Glomerular endothelial cell (primary cell): ENCODE results near the gene PTPRN2. TPM values are rescaled to one million over a fixed set of nuclear protein-coding genes. Genes with fewer than 3 reads are reported as not detected.
"Not testable (repeated sequence)": the region's sequence is repeated elsewhere in the genome, so short reads cannot be mapped to it uniquely, and the experiment has no call there.

ENCODE experiments used
- DNase-seq: peaks from one replicate; pipeline ENCODE4 v3.0.0-alpha.2; 2011; ENCODE audit warnings: low read depth, low spot score; ENCODE audit errors: extremely low read depth
- total RNA-seq: library from RNA; depleted of rRNA; stranded (reverse); fragments of >200 nt; gene quantifications from 2 replicates; pipeline ENCODE4 v1.2.3, GENCODE V29; 2015

The PTPRN2 gene
- total RNA-seq, 1 donor from 2014 or later, result 10.0 TPM

DNA sequence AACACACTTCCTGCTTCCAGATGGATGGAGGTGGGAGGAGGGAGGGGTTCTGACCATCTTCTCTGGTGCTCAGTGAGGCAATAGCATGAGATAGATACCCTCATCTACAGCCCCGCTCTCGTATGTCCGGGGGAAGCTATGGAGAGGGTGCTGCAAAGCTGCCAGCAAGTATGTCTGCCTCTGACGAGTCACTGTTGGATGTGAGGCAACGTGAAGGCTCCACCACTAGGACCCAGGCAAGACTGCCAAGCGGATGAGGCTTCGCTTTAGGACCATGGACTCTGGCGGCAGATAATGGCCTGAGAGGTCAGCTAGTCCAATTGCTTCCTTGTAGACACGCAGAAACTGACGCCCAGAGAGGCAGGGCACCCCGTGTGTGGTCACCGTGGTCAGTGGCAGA lies 601.6 kb downstream of the PTPRN2 start:
- no peak for DNase-seq

DNA sequence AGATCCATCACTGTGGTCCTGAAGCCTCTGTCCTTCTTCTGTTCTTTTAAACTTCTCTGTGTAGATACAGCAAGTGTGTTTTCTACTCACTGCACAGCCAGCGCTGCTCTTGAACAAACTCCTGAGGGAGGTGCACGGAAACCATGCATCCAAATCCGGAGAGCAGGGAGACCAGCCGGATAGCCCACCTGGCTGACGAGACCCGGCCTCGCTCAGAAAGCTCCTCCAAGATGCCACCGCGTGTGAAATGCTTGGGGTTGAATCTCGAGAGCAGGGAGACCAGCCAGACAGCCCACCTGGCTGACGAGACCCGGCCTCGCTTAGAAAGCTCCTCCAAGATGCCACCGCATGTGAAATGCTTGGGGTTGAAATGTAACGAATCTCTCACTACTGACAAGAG lies 602.0 kb downstream of the PTPRN2 start:
- DNase-seq, result no peak

- no peak for DNase-seq
These were observed 603.0 kb downstream of the PTPRN2 start for GRCh38 chr7:157984423-157985163.

GRCh38 chr7:157983502-157984422 lies 603.9 kb downstream of the PTPRN2 start:
- DNase-seq, result no peak

- DNase-seq, result no peak
These were observed 605.8 kb downstream of the PTPRN2 start for GRCh38 chr7:157981778-157982177.

DNA sequence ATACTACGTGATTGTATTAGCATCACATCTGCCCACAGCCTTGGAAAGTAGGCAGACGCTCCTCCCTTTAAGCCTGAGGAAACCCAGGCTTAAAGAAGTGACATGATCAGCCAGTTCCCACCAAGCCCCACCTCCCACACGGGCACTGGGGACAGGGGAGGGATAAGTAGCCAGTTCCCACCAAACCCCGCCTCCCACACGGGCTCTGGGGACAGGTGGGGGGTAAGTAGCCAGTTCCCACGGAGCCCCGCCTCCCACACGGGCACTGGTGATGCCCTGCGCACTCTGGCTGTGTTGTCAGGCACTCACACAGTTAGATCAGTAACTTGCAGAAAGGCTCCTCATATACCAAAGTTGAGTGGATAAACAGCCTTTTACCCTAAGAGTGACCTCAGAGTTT lies 606.8 kb downstream of the PTPRN2 start:
- DNase-seq, result no peak

DNA sequence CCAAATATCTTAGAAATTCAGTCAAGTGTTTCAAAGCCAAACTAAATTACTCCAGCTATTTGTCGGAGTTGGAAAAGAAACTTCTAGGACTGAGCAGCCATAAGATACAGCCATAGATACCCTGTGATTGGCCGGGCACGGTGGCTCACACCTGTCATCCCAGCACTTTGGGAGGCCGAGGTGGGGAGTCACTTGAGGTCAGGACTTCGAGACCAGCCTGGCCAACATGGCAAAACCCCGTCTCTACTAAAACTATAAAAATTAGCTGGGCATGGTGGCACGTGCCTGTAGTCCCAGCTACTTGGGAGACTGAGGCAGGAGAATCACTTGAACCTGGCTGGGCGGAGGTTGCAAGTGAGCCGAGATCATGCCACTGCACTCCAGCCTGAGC lies 607.3 kb downstream of the PTPRN2 start:
- DNase-seq, result not testable (repeated sequence)

DNA sequence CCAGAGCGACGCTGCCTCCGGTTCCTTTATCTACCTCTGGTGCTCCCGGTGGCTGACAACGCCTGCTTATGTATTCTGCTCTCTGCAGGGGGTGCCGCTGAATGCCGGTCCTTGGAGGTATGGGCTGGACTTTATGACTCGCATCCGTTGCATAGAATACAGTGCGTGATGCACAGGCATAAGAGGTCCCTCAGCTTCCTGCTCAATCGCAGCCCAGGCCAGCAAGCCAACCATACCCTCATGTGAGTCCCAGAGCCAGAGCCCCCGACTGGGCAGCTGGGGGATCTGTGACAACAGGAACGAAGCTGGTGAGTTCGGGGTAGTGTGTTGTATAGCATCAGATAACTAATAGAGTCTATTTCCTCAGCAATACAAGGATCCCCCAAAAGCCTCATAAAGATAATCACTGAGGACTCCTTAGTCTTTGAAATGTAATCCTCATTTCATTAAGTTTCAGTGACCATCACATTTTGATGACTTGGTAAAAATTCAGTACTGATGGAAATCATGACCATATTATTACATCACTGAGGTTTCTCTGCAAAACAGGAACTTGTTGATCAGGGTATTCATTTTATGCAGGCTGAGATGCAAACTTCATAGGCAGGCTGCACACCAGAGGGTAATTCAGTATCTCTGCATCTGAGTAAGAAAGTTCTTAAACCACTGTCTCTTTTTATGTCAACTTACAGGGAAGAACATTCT lies 607.8 kb downstream of the PTPRN2 start:
- DNase-seq, result no peak

- DNase-seq, result no peak
These were observed 608.9 kb downstream of the PTPRN2 start for GRCh38 chr7:157978766-157979165.

- DNase-seq, result no peak
These were observed 609.7 kb downstream of the PTPRN2 start for GRCh38 chr7:157977717-157978496.

DNA sequence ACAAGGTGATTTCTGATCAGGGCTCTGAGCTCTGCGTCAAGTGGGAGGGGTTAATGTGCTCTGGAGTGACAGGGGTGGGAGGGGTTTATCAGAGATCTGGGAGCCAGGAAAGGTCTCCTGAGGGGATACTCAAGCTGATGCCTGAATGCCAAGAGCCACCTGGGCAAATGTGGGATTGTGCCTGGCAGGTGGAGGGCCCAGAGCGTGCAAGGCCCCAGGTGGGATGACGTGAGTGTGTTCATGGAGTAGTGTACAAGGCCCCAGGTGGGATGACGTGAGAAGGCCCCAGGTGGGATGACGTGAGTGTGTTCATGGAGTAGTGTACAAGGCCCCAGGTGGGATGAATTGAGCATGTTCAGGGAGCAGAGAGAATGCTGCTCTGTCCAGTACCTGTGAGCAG lies 610.3 kb downstream of the PTPRN2 start:
- DNase-seq, result no peak

DNA sequence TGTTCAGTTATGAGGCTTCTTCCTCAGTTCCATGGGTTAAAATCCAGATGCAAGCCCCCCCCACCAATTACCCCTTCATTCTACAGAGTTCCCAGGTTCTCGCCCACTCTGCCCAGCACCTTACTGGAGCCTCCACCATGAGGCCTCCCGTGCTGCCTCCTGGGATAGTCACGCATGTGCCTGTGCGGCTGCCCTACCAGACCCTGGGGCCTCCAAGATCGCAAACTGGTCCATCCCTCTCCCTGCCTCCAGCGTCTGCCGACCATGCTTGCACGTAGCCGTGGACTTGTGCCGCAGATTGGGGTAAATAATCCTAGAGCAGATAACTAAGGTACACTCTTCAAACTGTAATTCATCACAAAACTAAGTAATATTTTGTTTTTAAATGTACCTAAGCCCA lies 611.2 kb downstream of the PTPRN2 start:
- no peak for DNase-seq

- DNase-seq, result no peak
These were observed 611.9 kb downstream of the PTPRN2 start for GRCh38 chr7:157975401-157976372.

DNA sequence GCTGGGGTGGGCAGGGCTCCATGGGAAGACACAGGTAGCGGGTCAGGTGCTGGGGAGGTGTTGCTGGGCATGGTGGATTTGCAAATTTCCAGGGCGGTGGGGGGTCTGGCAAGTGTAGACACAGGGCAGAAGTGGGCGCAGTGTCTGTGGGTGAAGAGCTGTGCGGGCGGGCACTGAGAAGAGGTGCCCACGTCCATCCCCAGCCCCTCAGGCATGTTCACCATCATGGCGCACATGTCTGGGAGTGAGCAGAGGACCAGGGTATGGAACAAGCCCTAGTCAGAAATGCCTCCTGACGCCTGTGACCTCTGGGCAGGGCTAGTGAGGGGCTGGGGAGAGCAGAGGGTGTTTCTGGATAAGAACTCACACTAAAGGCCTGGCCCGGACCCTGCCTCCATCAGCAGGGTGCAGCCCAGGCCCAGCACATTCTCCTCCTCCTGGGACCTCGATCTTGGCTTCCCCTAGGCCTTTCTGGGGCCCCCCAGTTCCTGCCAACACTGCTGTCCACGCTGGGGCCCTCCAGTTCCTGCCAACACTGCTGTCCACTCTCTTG lies 612.9 kb downstream of the PTPRN2 start:
- DNase-seq, result no peak

DNA sequence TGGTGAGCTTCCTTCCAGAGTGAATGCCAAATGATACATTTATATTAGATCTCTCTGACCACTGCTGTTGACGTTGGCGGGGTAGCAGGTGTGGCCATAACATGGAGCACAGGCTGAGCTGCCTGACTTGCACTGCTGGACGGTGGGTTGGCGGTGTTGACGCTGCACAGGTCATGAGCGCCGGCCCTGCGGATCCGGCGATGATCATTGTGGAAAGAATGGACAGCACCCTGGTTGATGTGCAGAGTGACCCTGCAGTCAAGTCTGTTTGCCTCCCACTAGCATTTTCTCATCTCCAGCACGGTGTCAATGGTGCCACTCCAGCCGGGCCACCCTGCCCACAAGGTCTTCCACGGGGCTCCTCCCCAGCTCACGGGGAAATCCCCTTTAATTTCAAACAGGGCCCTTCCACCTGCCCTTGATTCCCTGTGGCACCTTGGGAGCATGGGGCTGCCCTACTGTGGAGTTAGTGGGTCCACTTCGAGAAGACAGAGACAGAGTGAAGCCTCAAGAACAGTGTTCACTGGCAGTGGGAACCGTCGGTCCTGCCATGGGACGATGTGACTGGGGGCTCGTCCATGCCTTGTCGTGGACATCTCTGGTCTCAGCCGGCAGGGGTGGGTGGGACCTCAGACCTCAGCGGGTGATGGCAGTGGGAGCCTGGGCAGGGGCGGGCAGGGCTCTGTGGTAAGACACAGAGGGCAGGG lies 613.5 kb downstream of the PTPRN2 start:
- no peak for DNase-seq

GRCh38 chr7:157972914-157973313 lies 614.7 kb downstream of the PTPRN2 start:
- no peak for DNase-seq

DNA sequence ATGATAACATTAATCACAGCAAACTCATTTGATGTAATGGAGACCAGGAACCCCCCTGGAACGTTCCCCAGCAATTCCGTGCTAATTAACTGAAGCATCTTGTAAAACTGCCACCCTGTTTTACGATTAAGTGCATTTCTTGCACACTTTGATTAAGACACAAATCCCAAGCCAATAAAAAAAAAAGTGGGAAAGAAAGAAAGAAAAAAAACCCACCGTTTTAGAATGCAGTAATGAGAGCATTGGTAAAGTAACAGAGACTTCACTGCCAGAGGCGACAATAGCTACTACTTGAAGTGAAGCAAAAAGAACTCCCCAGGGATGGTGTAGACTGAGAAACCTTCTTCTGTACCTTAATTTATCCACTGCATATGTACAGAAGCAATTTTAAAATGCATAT lies 616.1 kb downstream of the PTPRN2 start:
- DNase-seq, result no peak

GRCh38 chr7:157970744-157971143 lies 616.9 kb downstream of the PTPRN2 start:
- DNase-seq, result no peak
